GM19467 (cell line): ENCODE data around the gene TPH2.

Experiments used
- ATAC-seq: cut with Tn5 transposase; IDR thresholded peaks from one replicate; pipeline ENCODE4 v1.9.1; 2021; ENCODE audit warnings: mild to moderate bottlenecking, moderate library complexity; ENCODE audit not compliant: unreplicated experiment

TPH2 gene

GRCh38 chr12:71958457-71958856 is 19.8 kb downstream of the TPH2 start:
- ATAC-seq: no peak

DNA sequence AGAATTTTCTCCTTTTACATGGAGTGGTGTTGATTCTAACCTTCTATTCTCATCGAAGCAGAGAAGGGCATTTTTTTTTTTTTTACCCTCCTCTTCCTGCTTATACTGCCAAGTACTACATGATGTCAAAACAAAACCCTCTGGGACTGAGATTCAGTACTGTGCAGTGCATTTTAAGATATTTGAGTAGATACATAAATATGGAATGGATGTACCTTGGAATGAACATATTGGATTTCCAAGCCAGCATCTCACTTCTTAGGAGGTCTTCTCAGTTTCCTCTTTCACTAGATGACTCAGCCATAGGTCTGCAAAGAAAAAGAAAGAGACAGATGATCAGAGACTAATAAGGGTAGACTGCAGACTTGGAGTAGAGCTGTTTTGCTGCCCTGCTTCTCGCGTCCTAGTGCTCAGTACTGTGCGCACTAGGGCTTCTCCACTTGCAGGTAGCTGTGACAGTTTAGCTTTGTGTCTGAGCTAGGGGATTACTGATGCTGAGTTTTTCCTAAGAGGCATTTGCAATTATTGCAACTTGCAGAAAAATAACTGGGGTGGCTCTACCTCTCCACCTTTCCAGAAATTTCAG is 20.4 kb downstream of the TPH2 start:
- no peak for ATAC-seq

GRCh38 chr12:71967211-71967610 is 28.6 kb downstream of the TPH2 start:
- ATAC-seq: no peak

- ATAC-seq: no peak
Measured at GRCh38 chr12:71969330-71969729, 30.7 kb downstream of the TPH2 start.

- ATAC-seq: no peak
Measured at GRCh38 chr12:71970031-71970430, 31.4 kb downstream of the TPH2 start.

DNA sequence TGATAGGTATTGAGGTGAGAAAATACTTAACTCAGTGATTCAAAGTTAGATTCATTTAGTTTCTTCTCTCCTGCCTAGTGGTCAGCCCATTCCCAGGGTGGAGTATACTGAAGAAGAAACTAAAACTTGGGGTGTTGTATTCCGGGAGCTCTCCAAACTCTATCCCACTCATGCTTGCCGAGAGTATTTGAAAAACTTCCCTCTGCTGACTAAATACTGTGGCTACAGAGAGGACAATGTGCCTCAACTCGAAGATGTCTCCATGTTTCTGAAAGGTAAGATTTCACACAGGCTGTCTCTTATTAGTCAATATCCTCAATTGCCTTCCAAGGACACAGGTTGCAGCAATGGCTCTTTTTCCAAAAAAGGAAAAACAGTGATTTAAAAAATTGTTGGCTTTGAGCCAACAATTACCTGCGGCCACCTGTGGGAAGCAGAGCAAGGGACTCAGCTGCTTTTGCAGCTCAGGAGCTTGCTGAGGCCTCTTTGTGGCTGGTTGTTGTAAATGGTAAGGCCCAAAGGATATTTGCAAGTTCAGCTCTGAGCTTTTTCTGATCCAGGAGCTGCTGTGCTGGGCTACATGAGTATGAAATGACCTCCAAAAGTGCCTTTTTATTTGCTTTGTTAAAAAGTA is 33.9 kb downstream of the TPH2 start:
- ATAC-seq: no peak

DNA sequence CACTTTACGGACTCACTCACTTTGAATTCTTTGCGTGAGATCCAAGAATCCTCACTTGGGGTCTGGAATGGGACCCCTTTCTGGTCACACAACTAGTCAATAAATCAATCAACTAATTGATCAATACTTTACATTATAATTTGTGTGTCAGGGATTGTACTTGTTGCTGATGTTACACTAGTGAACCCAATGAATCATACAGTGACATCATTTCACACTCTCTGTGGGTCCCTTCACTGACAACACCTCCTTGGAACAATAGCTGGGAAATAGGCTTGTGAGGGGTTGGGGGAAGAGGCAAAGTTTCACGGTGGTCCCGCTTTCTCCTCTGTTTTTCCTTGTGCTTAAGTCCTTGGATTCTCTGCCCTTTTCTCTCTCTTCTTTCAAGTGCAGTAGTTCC is 35.0 kb downstream of the TPH2 start:
- ATAC-seq: no peak

GRCh38 chr12:71980538-71980937 is 41.9 kb downstream of the TPH2 start:
- no peak for ATAC-seq

DNA sequence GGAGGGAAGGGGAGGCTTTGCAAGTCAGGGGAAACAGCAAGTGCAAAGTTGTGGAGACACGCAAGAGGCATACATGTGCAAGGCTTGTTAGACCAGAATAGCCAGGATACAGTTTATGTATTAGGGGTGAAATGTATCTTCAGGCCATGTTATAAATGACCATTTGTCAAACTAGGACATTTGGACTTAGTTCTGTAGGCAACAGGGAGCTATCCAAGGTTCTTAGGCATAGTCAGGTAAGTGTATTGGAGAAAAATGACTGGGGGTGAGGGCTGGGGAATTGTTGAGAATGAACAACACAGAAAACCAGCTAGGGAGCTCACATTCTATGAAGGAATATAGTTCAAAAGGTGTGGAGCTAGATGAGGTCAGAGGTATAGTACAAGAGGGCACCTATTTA is 42.5 kb downstream of the TPH2 start:
- ATAC-seq: no peak

DNA sequence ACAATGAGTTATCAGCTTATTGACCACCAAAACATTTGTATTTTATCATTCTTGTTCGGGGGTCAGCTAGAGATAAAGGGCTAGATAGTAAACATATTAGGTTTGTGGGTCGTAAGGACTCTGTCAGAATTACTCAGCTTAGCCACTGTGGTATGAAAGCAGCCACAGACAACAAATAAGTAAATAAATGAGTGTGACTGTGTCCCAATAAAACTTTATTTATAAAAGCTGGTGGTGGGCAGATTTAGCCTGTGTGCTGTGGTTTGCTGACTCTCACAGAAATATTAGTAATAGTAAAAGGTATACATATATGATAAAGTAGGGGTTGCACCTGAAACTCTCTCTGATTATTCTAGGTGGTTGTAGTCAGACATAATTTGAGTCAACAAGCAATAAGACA is 56.1 kb downstream of the TPH2 start:
- no peak for ATAC-seq

GRCh38 chr12:71999795-72000194 is 61.1 kb downstream of the TPH2 start:
- ATAC-seq: no peak

DNA sequence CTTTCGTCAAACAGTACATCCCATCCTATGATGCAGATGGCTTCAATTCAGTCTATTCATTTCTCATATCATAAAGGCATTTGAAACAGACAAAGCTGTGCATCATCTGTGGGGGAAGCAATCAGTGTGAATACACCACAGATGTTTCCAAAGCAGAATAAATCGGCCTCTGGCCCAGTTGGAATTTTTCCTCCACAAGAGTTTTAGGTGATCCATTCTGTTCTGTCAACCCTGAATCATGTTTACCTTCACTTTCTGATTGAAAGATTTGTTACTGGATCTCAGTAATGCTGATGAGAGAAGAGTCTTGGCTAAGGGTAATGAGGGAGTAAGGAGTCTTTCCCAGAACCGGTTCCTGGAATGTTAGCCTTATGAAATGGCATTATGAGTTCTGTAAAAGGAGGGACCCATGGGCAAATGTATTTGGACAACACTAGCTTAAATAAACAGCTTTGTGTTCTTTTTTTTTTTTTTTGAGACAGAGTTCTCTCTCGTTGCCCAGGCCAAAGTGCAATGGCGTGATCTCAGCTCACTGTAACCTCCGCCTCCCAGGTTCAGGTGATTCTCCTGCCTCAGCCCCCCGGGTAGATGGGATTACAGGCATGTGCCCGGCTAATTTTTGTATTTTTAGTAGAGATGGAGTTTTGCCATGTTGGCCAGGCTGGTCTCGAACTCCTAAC is 62.5 kb downstream of the TPH2 start:
- no peak for ATAC-seq

DNA sequence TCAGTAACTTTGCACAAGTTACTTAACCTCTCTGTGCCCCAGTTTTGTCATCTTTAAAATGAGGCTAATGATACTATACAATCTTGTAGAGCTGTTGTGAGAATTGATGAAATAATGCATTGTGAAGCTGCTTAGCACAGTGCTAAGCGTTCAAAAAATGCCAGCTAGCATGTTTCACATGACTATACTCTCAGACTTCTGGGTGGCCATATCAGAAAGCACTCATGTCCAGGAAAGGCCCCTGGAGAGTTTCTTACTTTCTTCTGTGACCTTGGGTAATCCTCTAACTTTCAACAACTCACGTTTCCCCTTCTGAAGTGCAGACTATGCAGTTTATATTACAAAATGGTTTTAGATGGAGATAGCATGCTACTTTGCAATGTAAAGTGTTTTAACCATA is 68.1 kb downstream of the TPH2 start:
- no peak for ATAC-seq

DNA sequence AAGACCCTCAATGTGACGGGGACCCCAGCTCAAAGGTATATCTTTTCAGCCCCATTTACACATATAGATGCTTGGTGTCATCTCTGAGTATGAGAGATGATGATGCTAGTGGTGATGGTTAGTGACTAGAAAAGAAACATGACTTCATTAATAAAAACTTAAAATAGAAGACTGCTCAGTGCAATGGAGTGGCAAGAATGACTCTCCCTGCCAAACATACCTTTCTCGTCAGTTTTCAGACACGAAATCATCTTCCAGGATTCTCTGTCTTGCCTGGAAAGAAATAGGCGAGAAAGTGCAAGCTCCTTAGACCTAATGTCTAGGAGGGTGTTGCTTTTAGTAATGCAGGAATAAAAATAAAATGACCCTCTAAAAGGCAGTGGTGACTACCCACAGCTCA is 71.7 kb downstream of the TPH2 start:
- no peak for ATAC-seq

DNA sequence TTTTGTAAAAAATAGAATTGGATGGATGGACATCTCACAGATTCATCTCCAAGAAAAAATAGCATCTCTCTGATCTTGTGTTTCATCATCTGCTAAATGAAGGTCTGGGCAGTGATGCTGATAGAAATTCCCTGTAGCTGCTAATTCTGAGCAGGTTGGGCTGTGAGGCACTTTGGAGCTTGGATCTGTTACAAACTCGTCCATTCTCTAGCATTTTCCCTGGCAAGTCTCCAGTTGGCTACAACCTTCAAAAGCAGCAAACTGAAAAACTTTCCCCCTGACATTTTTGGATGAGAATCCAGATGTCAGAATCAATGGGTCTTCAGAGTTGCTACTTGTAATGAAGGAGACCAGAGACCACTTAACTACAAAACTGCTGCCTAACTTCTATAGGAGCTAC is 72.7 kb downstream of the TPH2 start:
- ATAC-seq: no peak

- no peak for ATAC-seq
Measured at GRCh38 chr12:72012874-72013273, 74.2 kb downstream of the TPH2 start.

GRCh38 chr12:72015895-72016294 is 77.2 kb downstream of the TPH2 start:
- no peak for ATAC-seq

GRCh38 chr12:72017054-72017651 is 78.5 kb downstream of the TPH2 start:
- ATAC-seq: peak; percentile 99

GRCh38 chr12:72018036-72018435 is 79.4 kb downstream of the TPH2 start:
- no peak for ATAC-seq

DNA sequence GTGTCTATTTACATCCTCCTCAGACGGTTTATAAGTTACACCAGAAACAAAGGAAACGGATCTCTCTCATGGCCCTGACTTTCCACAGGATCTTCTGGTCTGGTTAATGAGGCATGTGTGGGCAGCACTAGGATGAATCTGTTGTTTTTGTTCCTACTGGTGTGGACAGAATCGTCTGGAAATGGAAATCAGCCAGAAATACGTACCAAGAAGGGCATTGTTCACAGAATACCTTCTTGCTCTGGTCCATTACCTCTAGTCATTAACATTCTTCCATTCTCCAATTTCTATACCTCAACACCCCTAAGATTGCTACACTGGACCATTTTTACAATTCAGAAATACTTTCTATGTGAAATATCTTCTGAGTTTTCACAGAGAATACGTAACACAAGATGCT is 86.0 kb downstream of the TPH2 start:
- no peak for ATAC-seq

DNA sequence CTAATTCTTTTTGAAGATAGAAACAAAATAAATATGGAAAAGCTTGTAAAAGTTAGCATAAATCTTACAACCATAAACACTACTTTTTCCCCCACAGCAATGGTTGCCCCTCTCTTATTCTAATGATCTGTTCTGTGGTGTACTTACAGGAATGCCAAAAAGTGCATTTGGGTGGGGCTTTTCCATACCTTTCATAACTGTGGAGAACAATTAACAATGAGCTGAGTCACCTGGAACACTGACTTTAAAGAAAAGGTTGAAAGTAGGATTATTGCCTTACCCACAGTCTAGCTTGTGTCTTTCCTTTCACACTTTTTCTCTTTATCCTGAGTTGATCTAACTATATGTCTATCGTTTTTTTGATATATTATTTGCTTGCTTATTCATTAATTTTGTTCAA is 86.9 kb downstream of the TPH2 start:
- no peak for ATAC-seq

DNA sequence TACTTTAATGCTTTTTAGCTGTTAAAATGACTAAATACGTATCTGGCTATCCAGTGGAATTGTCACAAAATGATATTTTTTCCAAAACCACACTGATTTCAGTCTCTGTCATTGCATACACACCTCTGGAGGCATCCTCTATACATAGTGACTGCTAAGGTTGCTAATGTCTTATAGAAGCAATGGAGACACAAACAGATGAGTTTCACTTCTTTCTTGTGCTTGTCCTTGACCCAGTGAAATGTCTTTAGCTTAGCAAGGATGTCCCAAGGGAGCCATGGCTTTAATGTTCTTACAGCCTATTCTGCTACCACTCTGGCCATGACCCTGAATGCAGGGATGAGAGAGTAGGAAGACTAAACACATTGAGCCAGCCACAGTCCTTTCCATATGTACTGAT is 90.3 kb downstream of the TPH2 start:
- ATAC-seq: no peak
